GM18505 (cell line): ENCODE data around the gene HTR3E.
A peak's percentile ranks its signal among the peaks of the same experiment; 100 is the strongest.

Experiments
- ATAC-seq: cut with Tn5 transposase; IDR thresholded peaks from one replicate; pipeline ENCODE4 v1.9.1; 2021; ENCODE audit not compliant: unreplicated experiment
- POLR2A ChIP-seq: IDR thresholded peaks from 4 replicates; pipeline ENCODE4 v1.6.1; 2011; ENCODE audit warnings: borderline replicate concordance; ENCODE audit not compliant: insufficient read depth, insufficient read length; ENCODE audit errors: extremely low read depth

HTR3E gene

DNA sequence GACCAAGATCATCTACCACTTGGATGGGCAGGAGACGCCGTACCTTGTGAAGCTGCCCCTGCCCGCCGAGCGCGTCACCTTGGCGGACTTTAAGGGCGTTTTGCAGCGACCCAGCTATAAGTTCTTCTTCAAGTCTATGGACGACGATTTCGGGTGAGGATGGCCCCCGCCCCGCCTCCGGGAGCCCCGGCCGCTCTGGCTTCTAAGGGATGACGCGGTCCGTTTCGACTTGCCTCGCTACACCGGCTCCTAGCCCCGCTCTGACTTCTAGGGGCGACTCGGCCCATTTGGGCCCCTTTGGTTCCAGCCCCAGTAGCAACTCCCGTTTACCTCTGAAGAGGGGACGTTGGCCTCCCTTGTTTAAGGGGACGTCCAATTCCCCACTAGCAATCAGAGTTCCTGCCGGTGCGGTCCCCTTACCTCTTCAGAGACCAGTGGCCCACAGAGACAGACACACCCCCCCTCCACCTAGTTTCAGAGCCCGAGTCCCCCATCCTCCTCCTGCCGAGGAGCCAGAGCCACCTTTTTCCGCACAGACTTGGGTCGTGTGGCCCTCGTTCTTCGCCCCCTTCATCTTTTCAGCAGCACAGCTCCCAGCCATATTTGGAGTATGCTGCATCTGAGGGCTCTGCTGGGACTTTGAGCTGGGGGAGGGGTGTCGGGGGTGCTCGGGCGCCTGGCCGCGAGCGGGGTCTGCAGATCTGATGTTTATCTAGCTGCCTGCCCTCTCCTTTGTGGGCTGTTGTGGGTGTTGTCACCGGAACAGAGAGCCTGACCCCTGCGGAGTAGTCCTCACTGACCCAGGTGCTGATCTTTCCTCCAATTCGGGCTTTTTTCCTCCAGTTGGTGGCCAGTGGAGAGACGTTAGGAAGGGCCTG lies 59.0 kb downstream of the HTR3E start:
- no peak for TF ChIP-seq POLR2A
- ATAC-seq, result peak; percentile 31

DNA sequence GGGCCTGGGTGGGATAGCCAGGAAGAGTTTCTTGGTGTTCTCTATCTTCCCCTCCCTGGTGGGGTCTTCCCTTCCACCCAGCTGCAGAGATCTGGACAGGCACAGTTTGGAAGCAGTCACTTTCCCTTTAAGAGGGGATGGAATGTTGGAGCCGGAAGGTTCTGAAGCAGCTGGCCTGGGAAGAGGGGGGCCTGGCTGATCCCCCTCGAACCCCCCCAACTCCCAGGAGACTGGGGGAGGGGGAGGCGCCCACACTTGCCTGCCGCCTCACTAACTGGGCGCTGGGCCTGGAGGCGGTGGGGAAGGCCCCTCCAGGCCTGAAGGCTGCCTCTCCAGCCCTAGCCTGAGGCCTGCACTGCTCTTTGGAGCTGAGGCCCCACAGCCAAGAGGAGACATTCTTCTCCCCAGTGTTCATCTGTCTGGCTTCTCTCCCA lies 59.7 kb downstream of the HTR3E start:
- no peak for TF ChIP-seq POLR2A
- no peak for ATAC-seq
